HepG2 (cell line): ENCODE measurements around the gene SLC5A6. TPM values are rescaled to one million over a fixed set of nuclear protein-coding genes. Genes with fewer than 3 reads are reported as not detected.

ENCODE experiments used
- ATF5 ChIP-seq: sonication (generic); formaldehyde crosslinking; IDR thresholded peaks from 2 replicates; pipeline ENCODE4 v1.4.0; 2020; ENCODE audit warnings: mild to moderate bottlenecking, low read depth, missing genetic modification reagents
- BHLHE40 ChIP-seq: IDR thresholded peaks from 2 replicates; pipeline ENCODE4 v1.6.1; 2011; ENCODE audit warnings: low read length, improper control_type of control experiment
- CBX1 ChIP-seq: IDR thresholded peaks from one replicate; pipeline ENCODE4 v1.6.1; 2016; ENCODE audit warnings: antibody characterized with exemption, low read depth
- KAT8 ChIP-seq: IDR thresholded peaks from 2 replicates; pipeline ENCODE4 v1.6.1; 2016; ENCODE audit warnings: missing genetic modification reagents, missing compliant biosample characterization
- MIER2 ChIP-seq: IDR thresholded peaks from 2 replicates; pipeline ENCODE4 v1.6.1; 2016; ENCODE audit warnings: missing biosample characterization, missing genetic modification reagents
- NCOA1 ChIP-seq: sonication (generic); formaldehyde crosslinking; IDR thresholded peaks from 2 replicates; pipeline ENCODE4 v1.9.0; 2021; ENCODE audit warnings: missing genetic modification reagents
- NFE2L2 ChIP-seq: fragments of 150-350 bp; IDR thresholded peaks from 2 replicates; pipeline ENCODE4 v1.6.1; 2014; ENCODE audit warnings: low read length
- NFKB2 ChIP-seq: sonication (generic); formaldehyde crosslinking; IDR thresholded peaks from 2 replicates; pipeline ENCODE4 v1.4.0; 2020; ENCODE audit warnings: missing genetic modification reagents, borderline replicate concordance
- RFX5 ChIP-seq: IDR thresholded peaks from 2 replicates; pipeline ENCODE4 v1.6.1; 2011; ENCODE audit warnings: low read depth, low read length, improper control_type of control experiment
- RXRB ChIP-seq: IDR thresholded peaks from 2 replicates; pipeline ENCODE4 v1.6.1; 2016; ENCODE audit warnings: borderline replicate concordance, missing genetic modification reagents, missing compliant biosample characterization
- SIX4 ChIP-seq: sonication (generic); formaldehyde crosslinking; IDR thresholded peaks from 2 replicates; pipeline ENCODE4 v1.4.0; 2020; ENCODE audit warnings: missing genetic modification reagents
- SNAPC4 ChIP-seq: sonication (generic); formaldehyde crosslinking; IDR thresholded peaks from 2 replicates; pipeline ENCODE4 v1.4.0; 2020; ENCODE audit warnings: mild to moderate bottlenecking, missing genetic modification reagents
- TEAD3 ChIP-seq: optimal IDR thresholded peaks from 2 replicates; pipeline ENCODE3; 2016; ENCODE audit warnings: borderline replicate concordance
- ZBTB26 ChIP-seq: IDR thresholded peaks from 2 replicates; pipeline ENCODE4 v1.6.1; 2016; ENCODE audit warnings: missing compliant biosample characterization, missing genetic modification reagents, borderline replicate concordance
- ZFX ChIP-seq: sonication (generic); formaldehyde crosslinking; IDR thresholded peaks from 2 replicates; pipeline ENCODE4 v1.4.0; 2020; ENCODE audit warnings: mild to moderate bottlenecking, low read depth, missing genetic modification reagents, moderate library complexity
- ZIK1 ChIP-seq: sonication (generic); formaldehyde crosslinking; IDR thresholded peaks from 2 replicates; pipeline ENCODE4 v1.5.0; 2020; ENCODE audit warnings: mild to moderate bottlenecking, low read depth, missing genetic modification reagents, borderline replicate concordance
- ZNF430 ChIP-seq: sonication (generic); formaldehyde crosslinking; IDR thresholded peaks from 2 replicates; pipeline ENCODE4 v1.9.0; 2021; ENCODE audit warnings: mild to moderate bottlenecking, missing genetic modification reagents
- ZNF563 ChIP-seq: sonication (generic); formaldehyde crosslinking; IDR thresholded peaks from 2 replicates; pipeline ENCODE4 v1.8.0; 2022; ENCODE audit warnings: mild to moderate bottlenecking, moderate library complexity, missing genetic modification reagents
- ZNF607 ChIP-seq: sonication (generic); formaldehyde crosslinking; IDR thresholded peaks from 2 replicates; pipeline ENCODE4 v1.5.1; 2020; ENCODE audit warnings: missing genetic modification reagents, mild to moderate bottlenecking, borderline replicate concordance
- ZNF678 ChIP-seq: sonication (generic); formaldehyde crosslinking; IDR thresholded peaks from 2 replicates; pipeline ENCODE4 v1.4.0; 2020; ENCODE audit warnings: mild to moderate bottlenecking, missing genetic modification reagents
- ZNF850 ChIP-seq: sonication (generic); formaldehyde crosslinking; conservative IDR thresholded peaks from 2 replicates; pipeline ENCODE4 v1.9.0; 2021; ENCODE audit warnings: mild to moderate bottlenecking, missing genetic modification reagents
- polyA plus RNA-seq, 8 experiments: library from polyadenylated mRNA; depleted of rRNA in 3 of 8; stranded (reverse) in 7 of 8; unstranded in 1 of 8; fragments of >200 nt; fragmentation: Illumina TruSeq in 4 of 8; extraction: Trizol in 4 of 8; gene quantifications; 2 replicates each; pipeline versions ENCODE4 v1.2.1 to v1.2.3, GENCODE V29; 2011 to 2016; ENCODE audit warnings: low read depth in 4 of 8, missing spikeins in 1 of 8, mixed read lengths in 1 of 8; ENCODE audit not compliant: insufficient read depth in 1 of 8
- total RNA-seq, 5 experiments: library from RNA; depleted of rRNA; stranded (reverse); fragments of >200 nt; fragmentation: Illumina TruSeq; extraction: Trizol; gene quantifications; 2 replicates each; pipeline ENCODE4 v1.2.3, GENCODE V29; 2016; ENCODE audit warnings: low read depth in 1 of 5
- TF ChIP-seq, protein P1 (sequence below): sonication (generic); formaldehyde crosslinking; IDR thresholded peaks from 2 replicates; pipeline ENCODE4 v1.5.1; 2020; ENCODE audit warnings: missing genetic modification reagents, mild to moderate bottlenecking, borderline replicate concordance

SLC5A6 gene
- total and polyA plus RNA-seq, 2 of the 13 experiments (the other 11 are each of a cell fraction or from before 2014, with no cell fraction given) = 135 to 417 TPM

- no peak for TF ChIP-seq ATF5 (CRISPR knock-in tag)
- peak; percentile 25; the same call in 1 of the 2 replicates for TF ChIP-seq ZNF563
- no peak for TF ChIP-seq BHLHE40
- peak; percentile 63; the same call in 1 of the 2 replicates for TF ChIP-seq RXRB
- TF ChIP-seq, protein P1, sequence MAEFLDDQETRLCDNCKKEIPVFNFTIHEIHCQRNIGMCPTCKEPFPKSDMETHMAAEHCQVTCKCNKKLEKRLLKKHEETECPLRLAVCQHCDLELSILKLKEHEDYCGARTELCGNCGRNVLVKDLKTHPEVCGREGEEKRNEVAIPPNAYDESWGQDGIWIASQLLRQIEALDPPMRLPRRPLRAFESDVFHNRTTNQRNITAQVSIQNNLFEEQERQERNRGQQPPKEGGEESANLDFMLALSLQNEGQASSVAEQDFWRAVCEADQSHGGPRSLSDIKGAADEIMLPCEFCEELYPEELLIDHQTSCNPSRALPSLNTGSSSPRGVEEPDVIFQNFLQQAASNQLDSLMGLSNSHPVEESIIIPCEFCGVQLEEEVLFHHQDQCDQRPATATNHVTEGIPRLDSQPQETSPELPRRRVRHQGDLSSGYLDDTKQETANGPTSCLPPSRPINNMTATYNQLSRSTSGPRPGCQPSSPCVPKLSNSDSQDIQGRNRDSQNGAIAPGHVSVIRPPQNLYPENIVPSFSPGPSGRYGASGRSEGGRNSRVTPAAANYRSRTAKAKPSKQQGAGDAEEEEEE (CRISPR knock-in tag) = peak; percentile 70; the same call in 1 of the 2 replicates
- TF ChIP-seq MIER2 = peak; percentile 44; the same call in 1 of the 2 replicates
- peak; percentile 51; the same call in 1 of the 2 replicates for TF ChIP-seq ZNF607
- TF ChIP-seq KAT8 (CRISPR knock-in tag) = peak; percentile 67
- peak; percentile 51; the same call in 1 of the 2 replicates for TF ChIP-seq ZBTB26 (CRISPR knock-in tag)
- TF ChIP-seq SIX4 (CRISPR knock-in tag) = peak; percentile 34; the same call in 1 of the 2 replicates
- TF ChIP-seq NCOA1 (CRISPR knock-in tag) = no peak
- TF ChIP-seq NFKB2 (CRISPR knock-in tag) = peak; percentile 67; the same call in 1 of the 2 replicates
- TF ChIP-seq ZFX (CRISPR knock-in tag) = peak; percentile 78
- TF ChIP-seq TEAD3 (CRISPR knock-in tag) = peak; percentile 52
- TF ChIP-seq ZIK1 (CRISPR knock-in tag) = 0 out of 2 replicates have a peak, but pooled peaks have one; percentile 8
- TF ChIP-seq SNAPC4 (CRISPR knock-in tag) = no peak
- TF ChIP-seq ZNF850 (CRISPR knock-in tag) = peak; percentile 90; the same call in 1 of the 2 replicates
- no peak for TF ChIP-seq NFE2L2
- no peak for TF ChIP-seq CBX1
- no peak for TF ChIP-seq ZNF678 (CRISPR knock-in tag)
- no peak for TF ChIP-seq RFX5
- TF ChIP-seq ZNF430 (CRISPR knock-in tag) = peak; percentile 52; the same call in 1 of the 2 replicates
Observed at GRCh38 chr2:27249891-27250651, 38.0 kb upstream of the SLC5A6 start (continued).
